Peyer's patch (tissue), 4 donors: ENCODE data around the gene DCXR.

Source experiments
- CTCF ChIP-seq, 6 experiments: fragments of 450-650 bp in 4 of 6; fragments of 200-600 bp in 2 of 6; sonication (generic) in 1 of 6; IDR thresholded peaks; one replicate each; pipeline ENCODE4 v1.5.1; 2017 to 2019; ENCODE audit warnings: antibody characterized with exemption in 6 of 6, mild to moderate bottlenecking in 3 of 6, moderate library complexity in 1 of 6
- POLR2A ChIP-seq, 2 donors: fragments of 450-650 bp; IDR thresholded peaks; one replicate each; pipeline ENCODE4 v1.5.1; 2017; ENCODE audit warnings: antibody characterized with exemption in 2 of 2, mild to moderate bottlenecking in 2 of 2, moderate library complexity in 2 of 2

GRCh38 chr17:82052638-82053059 lies 15.2 kb upstream of the DCXR start:
- TF ChIP-seq CTCF (IDR thresholded peaks at IDR 0.05) (no peak), POLR2A (IDR thresholded peaks at IDR 0.05) (no peak)
